GM04504 (cell line): Measurements from ENCODE around the gene ACACB.

ENCODE experiments used
- DNase-seq: peaks from one replicate; pipeline ENCODE4 v3.0.0-alpha.2; 2012; ENCODE audit warnings: low read depth

ACACB gene

GRCh38 chr12:109278912-109279311 lies 162.5 kb downstream of the ACACB start:
- DNase-seq, result no peak

GRCh38 chr12:109279525-109279924 lies 163.1 kb downstream of the ACACB start:
- no peak for DNase-seq

GRCh38 chr12:109281452-109281851 lies 165.1 kb downstream of the ACACB start:
- DNase-seq, result no peak

GRCh38 chr12:109284392-109284791 lies 168.0 kb downstream of the ACACB start:
- no peak for DNase-seq

GRCh38 chr12:109286252-109286651 lies 169.9 kb downstream of the ACACB start:
- no peak for DNase-seq

GRCh38 chr12:109286652-109287051 lies 170.3 kb downstream of the ACACB start:
- no peak for DNase-seq

- no peak for DNase-seq
These were observed 170.8 kb downstream of the ACACB start for GRCh38 chr12:109287181-109287580.

GRCh38 chr12:109287811-109288469 lies 171.6 kb downstream of the ACACB start:
- DNase-seq, result no peak

- DNase-seq, result no peak
These were observed 172.2 kb downstream of the ACACB start for GRCh38 chr12:109288571-109288970.

GRCh38 chr12:109289004-109289403 lies 172.6 kb downstream of the ACACB start:
- DNase-seq, result no peak

GRCh38 chr12:109289551-109289950 lies 173.2 kb downstream of the ACACB start:
- DNase-seq, result no peak

GRCh38 chr12:109290061-109290460 lies 173.7 kb downstream of the ACACB start:
- DNase-seq, result no peak

GRCh38 chr12:109291117-109291516 lies 174.7 kb downstream of the ACACB start:
- no peak for DNase-seq

GRCh38 chr12:109291521-109292341 lies 175.3 kb downstream of the ACACB start:
- DNase-seq, result peak; percentile 30

GRCh38 chr12:109292342-109292711 lies 175.9 kb downstream of the ACACB start:
- DNase-seq, result no peak

- DNase-seq, result no peak
These were observed 176.7 kb downstream of the ACACB start for GRCh38 chr12:109293106-109293505.

GRCh38 chr12:109294286-109294796 lies 178.0 kb downstream of the ACACB start:
- no peak for DNase-seq

- DNase-seq, result no peak
These were observed 179.5 kb downstream of the ACACB start for GRCh38 chr12:109295764-109296425.

GRCh38 chr12:109296431-109296830 lies 180.0 kb downstream of the ACACB start:
- DNase-seq, result no peak

- DNase-seq, result no peak
These were observed 183.5 kb downstream of the ACACB start for GRCh38 chr12:109299849-109300248.

GRCh38 chr12:109301643-109302168 lies 185.3 kb downstream of the ACACB start:
- DNase-seq, result no peak

GRCh38 chr12:109302358-109302757 lies 186.0 kb downstream of the ACACB start:
- DNase-seq, result no peak

GRCh38 chr12:109302770-109303169 lies 186.4 kb downstream of the ACACB start:
- no peak for DNase-seq
